Inferior parietal cortex (tissue), 1 donor: ENCODE measurements around the gene ZNF750.
A peak's percentile ranks its signal among the peaks of the same experiment; 100 is the strongest.

Experiments
- DNase-seq: peaks from one replicate; pipeline ENCODE4 v3.0.0-alpha.2; 2016; ENCODE audit errors: extremely low spot score

ZNF750 gene

DNA sequence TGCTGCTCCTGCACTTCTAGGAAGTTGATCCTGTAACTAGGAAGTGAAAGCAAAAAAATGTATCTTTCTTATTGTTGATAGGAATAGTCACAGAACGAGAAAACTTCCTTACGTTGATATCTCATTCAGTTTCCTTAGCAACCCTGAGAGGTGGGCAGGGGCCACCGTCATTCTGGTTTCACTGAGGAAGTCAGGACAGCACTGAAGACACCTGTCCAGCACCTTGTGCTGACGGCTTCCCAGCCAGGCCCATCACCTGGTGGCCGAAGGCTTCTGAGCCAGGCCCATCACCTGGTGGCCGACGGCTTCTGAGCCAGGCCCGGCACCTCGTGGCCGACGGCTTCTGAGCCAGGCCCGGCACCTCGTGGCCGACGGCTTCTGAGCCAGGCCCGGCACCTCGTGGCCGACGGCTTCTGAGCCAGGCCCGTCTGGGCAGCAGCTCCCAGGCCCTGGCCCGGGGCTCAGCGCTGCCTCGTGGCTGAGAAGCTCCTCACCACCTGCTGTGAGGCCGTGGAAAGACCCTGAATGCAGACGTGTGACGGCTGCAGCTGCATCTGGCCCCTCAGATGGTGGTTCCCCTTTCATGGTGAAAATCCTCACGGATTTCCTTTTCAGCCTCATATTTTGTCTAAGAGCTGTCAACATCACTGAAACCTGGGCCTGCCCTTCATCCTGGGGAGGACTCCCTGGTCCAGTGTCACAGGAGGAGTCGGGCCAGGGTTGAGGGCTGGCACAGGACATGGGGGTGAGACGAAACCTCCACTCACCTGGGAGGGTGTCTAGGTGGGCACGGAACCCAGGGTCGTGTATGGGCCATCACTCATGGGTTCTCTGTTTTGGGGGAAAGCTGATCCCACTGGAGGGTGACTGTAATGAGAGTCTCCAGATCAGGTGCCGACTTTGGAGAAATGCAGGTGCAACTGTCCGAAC lies 33.0 kb upstream of the ZNF750 start:
- no peak for DNase-seq

DNA sequence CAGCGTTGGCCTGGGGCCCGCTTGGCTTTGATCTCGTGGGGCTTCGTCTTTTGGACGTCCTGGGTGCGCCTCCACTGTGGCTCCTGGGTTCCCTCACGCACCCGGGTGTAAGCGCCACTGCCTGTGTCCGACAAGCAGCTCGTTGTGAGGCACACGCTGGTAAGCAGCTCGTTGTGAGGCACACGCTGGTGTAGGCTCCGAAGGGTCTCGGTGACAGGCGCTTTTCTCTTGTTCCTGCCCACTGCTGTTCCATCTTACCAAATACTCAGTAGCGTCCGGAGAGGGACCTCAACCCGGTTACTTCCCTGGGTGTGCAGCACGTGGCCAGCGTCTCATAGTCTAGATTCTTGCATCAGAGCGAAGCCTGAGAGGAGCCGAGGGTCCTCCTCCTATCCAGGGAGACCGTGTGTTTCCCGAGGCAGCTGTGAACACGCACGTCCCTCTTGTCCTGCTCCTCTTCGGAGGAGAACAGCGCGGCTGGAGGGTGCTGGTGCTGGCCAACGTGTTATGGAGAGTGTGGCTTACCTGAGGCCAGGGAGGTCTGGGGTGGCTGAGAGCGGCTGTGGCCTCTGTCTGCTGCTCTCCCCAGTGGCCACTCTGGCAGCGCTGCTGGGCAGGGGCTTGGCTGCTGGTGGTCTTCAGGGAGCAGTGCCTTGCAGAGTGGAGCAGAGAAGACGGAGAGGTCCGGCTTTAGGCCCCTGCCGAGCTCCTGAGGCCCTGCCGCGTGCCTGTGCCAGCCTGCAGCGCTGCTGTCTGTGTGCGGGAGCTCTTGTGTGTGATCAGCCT lies 32.1 kb upstream of the ZNF750 start:
- DNase-seq: no peak

DNA sequence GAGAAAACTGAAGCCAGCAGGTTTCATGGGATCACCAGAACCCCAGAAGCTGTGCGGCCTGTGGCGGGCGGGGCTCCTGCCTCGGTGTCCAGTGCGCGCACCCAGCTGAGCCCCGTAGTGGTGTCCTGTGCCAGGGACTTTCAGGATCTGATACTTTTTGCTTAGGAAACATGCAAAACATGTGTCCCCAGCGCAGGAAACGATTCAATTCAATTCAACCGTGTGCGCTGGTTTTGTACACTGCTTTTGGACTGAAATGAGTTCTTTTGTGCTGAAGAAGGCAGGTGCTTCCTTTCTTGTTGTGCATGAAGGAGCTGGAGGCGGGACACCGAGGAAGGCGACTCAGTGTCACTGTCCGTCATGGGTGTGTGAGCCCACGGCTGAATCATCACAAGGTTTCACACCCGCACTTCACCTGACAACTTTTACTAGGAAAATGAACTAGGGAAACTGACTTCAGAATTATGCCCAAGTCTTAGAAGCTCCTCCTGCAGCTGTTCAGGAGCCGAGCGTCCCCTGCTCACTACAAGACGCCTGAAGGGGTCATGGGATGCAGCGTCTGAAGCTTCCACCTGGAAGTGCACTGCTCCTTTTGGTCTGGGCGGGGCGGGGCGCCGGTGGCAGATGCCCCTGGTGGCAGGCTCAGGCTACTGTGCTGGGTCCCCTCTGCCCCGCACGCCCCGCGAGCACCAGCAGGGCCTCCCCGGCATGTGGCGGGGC lies 31.4 kb upstream of the ZNF750 start:
- DNase-seq: no peak

DNA sequence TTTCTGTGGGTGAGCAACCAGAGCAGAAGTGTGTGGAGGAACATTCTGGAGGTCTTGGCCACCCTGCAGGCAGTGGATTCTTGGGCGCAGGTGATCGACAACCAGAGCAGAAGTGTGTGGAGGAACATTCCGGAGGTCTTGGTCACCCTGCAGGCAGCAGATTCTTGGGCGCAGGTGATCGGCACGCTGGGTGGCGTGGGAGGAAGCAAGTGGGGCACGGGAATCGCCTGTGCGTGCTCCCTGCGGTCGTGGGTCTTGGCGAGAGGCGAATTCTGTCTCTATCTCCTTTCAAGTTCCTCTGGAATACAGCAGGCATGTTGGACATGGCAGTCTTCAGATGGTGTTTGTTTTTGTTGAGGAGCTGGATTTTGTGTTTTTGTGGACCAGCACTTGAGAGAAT lies 30.7 kb upstream of the ZNF750 start:
- DNase-seq: no peak

DNA sequence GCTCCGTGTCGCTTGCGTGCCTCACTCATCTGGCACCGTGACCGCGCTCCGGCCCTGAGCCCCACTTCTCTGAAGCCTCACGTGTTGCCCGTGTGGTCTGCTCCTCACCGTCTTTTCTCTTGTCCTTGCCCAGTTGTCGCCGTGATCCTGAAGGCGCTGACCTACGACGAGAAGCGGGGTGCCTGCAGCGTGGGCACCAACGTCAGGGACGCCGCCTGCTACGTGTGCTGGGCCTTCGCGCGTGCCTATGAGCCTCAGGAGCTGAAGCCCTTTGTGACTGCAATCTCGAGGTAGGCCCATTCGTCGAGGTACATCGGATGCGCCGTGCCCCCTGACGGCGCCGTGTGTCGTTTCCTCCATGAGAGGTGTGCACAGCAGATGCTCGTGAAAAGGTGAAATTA lies 30.3 kb upstream of the ZNF750 start:
- DNase-seq: no peak

DNA sequence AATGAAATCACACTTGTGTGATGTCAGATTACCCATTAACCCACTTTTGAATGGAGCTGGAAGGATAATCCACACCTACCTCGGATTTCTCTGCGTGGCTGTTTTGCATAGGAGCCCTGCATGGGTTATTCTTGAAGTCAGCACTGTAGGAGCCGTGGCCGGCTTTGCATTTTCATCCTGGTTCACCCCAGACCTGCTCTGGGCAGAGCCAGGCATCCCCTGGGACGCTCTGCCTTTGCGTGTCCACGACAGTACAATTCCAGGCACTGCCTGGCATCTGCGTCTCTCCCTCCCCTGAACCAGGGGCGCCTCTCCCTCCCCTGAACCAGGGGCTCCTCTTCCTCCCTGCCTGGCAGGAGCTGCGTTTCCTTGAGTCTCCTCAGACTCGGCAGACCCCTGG lies 29.7 kb upstream of the ZNF750 start:
- DNase-seq: no peak

DNA sequence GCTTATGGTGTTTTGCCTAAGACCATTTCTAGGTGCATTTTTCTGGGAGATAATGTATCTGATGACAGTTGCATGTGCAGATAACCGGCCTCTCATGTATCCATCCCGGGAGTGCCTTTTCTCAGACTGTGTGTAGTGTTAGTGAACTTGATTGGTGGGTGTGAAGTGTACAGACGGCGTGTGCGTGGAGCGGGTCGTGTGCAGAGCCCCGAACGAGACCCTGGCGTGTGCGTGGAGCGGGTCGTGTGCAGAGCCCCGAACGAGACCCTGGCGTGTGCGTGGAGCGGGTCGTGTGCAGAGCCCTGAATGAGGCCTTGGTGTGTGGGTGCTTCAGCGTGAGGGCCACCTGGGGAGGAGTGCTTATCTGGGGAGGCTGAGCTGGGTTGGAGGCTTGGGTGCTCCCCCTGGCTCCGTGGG lies 28.9 kb upstream of the ZNF750 start:
- no peak for DNase-seq

DNA sequence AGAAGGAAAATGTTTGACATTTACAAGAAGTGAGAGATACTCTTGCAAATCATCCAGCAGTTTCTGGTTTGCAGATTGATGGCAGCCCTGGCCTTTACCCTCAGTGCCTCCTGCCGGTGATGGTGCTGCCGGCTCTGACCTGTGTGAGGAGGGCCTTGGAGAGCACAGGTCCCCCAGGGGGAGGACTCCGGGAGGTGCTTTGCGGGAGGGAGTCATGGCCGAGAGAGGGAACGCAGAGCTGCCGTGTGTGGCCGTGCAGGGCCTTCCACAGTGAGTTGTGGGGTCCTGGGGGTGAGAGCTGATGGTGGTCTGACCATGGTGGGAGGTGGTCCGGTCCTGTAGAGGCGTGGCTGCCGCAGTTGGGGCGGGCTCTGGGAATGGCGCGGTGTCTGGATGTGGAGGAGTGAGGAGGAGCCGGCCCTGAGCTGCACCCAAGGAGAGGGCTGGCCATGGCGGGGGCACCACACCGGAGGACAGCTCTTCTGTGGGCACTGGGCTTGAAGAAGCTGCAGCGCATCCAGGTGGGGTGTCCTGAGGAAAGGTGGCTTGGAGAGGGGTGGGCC lies 28.0 kb upstream of the ZNF750 start:
- DNase-seq: no peak

DNA sequence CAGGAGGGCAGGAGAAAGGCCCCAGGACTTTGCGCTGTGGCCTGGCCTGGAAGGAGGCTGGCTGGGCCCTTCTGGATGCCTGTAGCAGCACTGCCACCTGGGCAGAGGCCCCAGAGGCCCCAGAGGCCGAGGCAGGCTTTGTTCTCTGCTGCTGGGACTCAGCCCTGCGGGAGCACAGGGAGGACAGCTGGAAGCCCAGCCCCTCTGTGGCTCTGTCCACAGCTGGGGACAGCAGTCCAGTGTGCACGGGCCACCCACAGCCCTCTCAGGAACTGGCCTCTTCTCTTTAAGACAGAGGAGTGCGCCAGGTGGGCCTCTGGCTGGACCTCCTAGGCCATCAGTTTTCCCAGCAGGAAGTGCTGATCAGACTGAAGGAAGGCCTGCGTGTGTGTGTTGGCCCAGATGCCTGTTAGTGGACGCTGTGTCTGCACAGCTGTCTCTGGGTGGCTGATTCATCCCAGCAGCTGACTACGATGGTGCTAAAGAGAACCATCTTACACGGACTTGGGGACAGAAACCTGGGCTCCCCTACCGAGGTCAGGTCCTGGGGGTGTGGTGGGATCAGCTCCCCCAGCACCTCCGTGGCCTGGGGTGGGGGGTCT lies 26.9 kb upstream of the ZNF750 start:
- DNase-seq: no peak

DNA sequence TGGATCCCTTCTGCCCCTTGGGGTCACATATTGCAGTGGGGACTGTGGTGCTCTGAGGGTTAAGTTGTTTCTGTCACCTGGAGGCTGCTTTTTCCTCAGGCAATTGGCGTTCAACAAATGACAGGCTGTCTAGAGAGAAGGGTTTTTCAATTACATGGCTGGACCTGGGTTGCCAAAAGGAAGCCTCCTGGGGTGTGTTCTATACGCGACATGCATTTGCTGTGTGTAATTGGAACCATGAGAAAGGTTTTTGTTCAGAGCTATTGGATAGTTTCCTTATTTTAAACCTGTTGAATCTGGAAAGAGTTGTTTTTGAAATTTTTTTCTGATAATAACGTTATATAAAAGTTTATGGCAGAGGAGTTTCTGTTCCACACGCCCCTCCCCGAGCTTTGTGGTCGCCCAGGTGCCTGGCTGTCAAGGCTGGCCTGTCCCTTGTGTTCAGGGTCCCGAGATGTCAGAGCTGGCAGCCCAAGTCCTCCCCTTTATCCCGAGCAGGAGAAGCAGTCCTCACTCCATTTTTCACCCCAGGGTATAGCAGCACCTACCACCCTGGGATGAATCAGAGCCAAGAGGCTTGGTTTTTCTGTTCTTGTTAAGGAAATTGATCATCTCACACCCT lies 26.1 kb upstream of the ZNF750 start:
- no peak for DNase-seq

DNA sequence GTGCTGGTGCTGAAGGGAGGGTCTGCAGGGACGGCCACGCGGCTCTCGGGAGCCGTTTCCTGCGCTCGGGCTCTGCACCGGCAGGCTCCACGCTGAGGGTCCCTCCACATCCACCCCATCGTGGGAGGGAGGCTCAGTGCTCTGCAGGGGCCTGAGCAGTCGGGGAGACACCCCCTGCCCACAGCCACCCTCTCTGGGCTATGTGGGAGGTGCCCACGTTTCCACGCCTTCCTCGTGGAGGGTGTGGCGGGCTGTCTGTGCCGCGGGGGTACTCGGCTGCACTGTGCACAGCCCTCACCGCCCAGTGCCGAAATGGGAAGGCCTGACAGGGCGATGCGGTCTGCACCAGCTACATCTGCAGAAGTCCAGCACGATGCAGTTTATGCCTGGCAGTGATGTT lies 25.5 kb upstream of the ZNF750 start:
- DNase-seq: no peak

DNA sequence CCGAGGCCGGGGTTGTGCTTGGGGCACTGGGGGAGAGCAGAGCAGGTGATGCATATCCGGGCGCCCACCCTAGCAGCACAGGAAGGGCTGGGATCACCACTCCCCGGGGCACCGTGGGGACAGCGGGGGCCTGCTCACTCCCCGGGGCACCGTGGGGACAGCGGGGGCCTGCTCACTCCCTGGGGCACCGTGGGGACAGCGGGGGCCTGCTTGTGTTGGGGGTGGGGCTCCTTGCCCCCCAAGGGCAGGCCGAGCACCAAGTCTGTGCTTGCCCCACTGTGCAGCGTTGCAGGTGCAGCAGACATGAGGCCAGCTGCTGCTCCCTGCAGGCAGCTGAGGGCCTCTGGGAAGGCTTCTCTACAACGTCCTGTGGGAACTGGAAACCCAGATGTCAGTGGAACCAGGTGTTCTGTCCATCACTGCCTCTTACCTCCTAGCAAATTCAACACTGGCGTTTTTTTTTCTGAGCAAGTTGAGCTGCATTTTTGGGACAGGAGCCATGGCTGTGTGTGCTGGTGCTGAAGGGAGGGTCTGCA lies 25.0 kb upstream of the ZNF750 start:
- DNase-seq: no peak

DNA sequence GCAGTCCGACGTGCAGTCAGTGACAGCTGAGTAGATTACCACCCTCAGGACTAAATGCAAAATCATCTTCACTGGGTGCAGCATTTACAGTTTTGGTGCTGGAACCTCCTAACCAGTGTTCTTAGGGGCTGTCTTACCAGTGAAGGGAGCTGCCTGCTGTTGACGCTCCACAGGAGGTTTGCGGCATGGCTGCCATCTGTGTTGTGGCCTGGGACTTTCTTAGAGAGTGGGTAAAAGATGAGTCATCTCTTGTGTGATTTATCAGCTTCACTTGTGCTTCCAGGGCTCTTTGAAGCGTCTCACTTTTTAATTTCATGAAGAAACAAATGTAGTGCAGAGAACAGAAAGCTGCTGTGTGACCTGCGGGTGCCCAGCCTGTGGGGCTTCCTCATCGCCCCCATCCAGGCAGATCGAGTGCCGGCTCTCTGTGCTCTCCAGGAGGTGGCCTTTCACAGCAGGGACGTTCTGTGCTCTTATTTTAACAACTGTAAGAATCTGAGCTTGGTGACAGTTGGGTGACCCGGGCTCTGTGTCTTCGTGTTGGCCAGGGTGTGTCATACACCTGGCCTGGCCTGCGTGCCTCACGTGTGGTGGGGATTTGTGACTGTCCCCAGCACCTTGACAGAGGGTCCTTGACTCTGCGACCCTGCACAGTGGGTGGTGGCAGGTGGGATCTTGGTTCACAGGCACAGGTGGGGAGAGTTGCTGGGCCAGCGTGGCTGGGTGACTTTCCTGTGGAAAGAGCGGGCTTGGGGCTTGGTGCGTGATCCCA lies 24.3 kb upstream of the ZNF750 start:
- DNase-seq: peak; percentile 40

DNA sequence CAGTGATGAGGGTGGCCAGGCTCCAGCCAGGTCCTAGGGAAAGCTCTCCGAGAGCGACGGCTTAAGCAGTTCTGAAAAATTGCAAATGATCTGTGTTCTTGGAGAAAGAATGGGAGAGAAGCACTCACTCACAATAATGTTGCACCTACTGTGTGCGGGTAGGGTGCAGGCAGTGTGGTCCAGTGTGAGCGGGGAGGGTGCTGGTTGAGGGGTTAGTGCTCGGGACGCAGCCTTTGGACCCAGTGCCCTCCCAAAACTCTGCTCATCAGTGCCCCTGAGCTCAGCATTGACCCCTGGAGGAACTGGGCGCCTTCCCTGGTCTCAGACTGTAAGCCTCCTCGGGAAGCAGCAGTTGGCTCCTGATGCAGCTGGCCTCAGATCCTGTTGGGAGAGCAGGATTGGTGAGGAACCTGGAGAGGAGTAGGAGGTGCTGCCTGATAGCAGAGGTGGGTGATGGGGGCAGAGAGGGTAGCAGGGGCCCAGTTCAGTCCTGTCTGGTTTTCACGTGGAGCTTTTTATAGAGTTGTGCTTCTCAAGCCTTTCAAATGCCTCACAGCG lies 23.6 kb upstream of the ZNF750 start:
- no peak for DNase-seq

DNA sequence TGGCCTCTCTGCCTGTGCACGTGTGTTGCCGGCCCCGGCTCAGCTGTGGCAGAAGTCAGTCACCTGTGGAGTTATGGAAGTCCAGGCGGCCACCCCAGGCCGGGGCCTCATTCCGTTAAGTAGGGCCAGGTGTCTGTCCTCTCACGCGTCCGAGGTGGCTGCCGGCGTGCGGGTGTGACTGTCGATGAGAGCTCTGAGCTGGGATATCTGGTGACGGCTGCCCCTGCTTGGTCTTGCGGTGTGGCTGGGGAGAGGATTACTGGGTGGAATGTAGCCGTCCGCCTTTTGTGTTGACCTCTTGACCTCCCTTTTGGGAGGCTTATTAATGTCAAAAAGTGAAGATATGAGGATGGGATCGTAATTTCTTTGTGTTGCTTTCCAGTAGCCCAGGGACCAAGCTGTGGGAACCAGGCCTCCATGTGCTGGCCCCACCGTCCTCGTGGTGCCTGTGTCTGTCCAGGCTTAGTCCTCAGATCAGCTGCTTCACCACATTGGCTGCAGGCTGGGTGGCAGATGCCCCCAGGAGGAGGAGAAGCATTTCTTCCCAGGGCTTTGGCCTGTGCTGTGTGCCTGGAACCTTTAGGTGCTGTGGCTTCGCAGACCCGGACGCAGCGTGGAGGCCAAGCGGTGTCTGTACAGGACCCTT lies 23.0 kb upstream of the ZNF750 start:
- no peak for DNase-seq

DNA sequence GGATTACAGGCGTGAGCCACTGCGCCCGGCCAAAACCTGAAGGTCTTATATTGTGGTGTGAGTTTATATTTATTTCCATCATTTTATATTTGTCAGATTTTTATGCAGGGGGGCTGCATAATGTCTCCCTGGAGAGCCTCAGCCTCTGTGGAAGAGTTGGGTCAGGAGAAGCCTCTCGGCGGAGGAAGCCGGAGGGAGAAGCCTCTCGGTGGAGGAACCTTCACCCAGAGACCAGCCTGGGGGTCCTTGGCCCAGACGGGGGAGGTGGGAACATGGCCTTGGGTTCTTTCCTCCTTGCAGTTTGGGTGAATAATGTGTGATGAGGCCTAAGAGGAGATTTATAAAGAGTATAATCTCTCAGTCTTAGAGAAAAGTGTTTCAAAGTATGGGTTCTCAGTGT lies 22.4 kb upstream of the ZNF750 start:
- no peak for DNase-seq

DNA sequence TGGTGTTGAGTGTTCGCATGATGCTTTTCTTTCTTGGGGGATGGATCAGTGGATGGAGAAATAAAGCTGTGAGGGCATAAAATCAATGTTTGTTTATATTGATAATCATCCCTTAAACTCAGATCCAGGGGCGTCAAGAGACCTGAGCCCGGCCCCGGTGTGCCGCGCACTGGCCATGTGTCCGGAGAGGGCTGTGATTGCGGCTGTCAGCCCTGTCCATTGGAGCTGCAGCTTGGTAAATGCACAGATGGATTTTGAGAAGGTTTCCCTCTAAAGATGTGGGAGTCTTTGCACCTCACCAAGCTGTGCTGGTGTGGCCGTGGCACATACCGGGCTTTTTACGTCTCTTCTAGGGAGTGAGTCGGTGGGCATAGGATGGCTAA lies 21.6 kb upstream of the ZNF750 start:
- no peak for DNase-seq

DNA sequence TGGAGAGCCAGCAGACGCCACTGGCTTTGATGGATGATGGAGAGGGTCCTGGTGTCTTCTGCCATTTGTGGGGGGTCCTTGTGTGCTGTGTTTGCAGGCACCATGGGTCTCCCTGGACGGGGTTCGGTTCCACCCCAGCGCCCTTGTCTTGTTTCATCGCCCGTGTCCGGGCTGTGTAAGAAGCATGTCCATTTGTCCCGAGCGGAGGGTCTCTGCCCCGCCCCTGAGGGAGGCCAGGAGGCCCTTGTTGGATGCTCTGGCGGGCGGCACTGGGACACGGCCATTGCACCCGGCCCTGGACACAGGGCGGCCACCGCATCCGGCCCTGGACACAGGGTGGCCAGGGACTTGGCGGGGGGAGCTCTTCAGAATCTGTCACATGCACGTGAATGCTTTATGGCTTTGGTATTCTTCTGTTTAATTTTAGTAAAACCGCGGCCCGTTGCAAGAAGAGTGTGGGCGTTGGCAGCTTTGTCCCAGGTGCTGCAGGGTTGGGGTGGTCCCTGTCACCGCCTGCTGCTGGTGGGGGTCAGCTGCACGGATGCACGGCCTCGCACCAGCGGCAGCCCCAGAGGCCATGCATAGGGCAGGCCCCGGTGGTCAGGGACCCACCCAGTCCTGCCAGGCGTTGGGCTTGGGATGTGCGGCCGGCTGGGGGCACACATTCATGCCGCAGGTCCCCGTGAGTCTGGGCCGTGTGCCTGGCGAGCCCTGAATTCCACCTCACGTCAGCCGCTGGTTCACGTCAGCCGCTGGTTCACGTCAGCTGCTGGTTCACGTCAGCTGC lies 21.0 kb upstream of the ZNF750 start:
- DNase-seq: no peak
